ENCODE data around the gene CST6.
A peak's percentile ranks its signal among the peaks of the same experiment; 100 is the strongest.
"Not testable (repeated sequence)": the region's sequence is repeated elsewhere in the genome, so short reads cannot be mapped to it uniquely, and the experiment has no call there.

The CST6 gene

GRCh38 chr11:66008095-66008467 lies 3.7 kb upstream of the CST6 start:
- Histone ChIP-seq H3K4me1 (ENCODE audit: control insufficient read depth, insufficient read depth, low read length, unreplicated experiment) (peaks cover 19% of the 10 kb centered on the region), H3K27me3 (ENCODE audit: insufficient read depth, low read length) (peaks cover 4% of the 10 kb centered on the region; the same call in 1 of the 2 replicates), H3K79me2 (ENCODE audit: control insufficient read depth, insufficient read depth, low read length, unreplicated experiment) (peaks cover 9% of the 10 kb centered on the region), H3K36me3 (ENCODE audit: insufficient read depth, low read length) (peaks cover 5% of the 10 kb centered on the region; the same call in 1 of the 2 replicates), H2AFZ (ENCODE audit: low read length, unreplicated experiment) (no peak overlapping the region), H3K27ac (ENCODE audit: low read depth, low read length) (no peak overlapping the region), H3K4me3 (ENCODE audit: low read depth, low read length) (no peak overlapping the region)

GRCh38 chr11:66008468-66009101 lies 3.2 kb upstream of the CST6 start:
- Histone ChIP-seq H3K36me3 (ENCODE audit: insufficient read depth, low read length) (peaks cover 5% of the 10 kb centered on the region; the same call in 1 of the 2 replicates), H3K4me1 (ENCODE audit: control insufficient read depth, insufficient read depth, low read length, unreplicated experiment) (peaks cover 19% of the 10 kb centered on the region), H3K4me3 (ENCODE audit: low read depth, low read length) (no peak overlapping the region), H2AFZ (ENCODE audit: low read length, unreplicated experiment) (no peak overlapping the region), H3K27me3 (ENCODE audit: insufficient read depth, low read length) (peaks cover 4% of the 10 kb centered on the region; the same call in 1 of the 2 replicates), H3K79me2 (ENCODE audit: control insufficient read depth, insufficient read depth, low read length, unreplicated experiment) (peaks cover 4% of the 10 kb centered on the region), H3K27ac (ENCODE audit: low read depth, low read length) (no peak overlapping the region)

- H3K4me3 ChIP-seq (ENCODE audit: low read depth, low read length); H3K36me3 ChIP-seq (ENCODE audit: insufficient read depth, low read length); H3K27me3 ChIP-seq (ENCODE audit: insufficient read depth, low read length); H2AFZ ChIP-seq (ENCODE audit: low read length, unreplicated experiment); H3K79me2 ChIP-seq (ENCODE audit: control insufficient read depth, insufficient read depth, low read length, unreplicated experiment); H3K27ac ChIP-seq (ENCODE audit: low read depth, low read length): not testable (repeated sequence)
- peaks cover 24% of the 10 kb centered on the region for H3K4me1 ChIP-seq (ENCODE audit: control insufficient read depth, insufficient read depth, low read length, unreplicated experiment)
Measured at GRCh38 chr11:66010036-66010435, 1.8 kb upstream of the CST6 start.

GRCh38 chr11:66011239-66011784 lies 496 bp upstream of the CST6 start:
- H3K4me1 ChIP-seq (ENCODE audit: control insufficient read depth, insufficient read depth, low read length, unreplicated experiment), result peaks cover 36% of the 10 kb centered on the region
- peaks cover 4% of the 10 kb centered on the region; the same call in 1 of the 2 replicates for H3K27me3 ChIP-seq (ENCODE audit: insufficient read depth, low read length)
- H3K79me2 ChIP-seq (ENCODE audit: control insufficient read depth, insufficient read depth, low read length, unreplicated experiment), result no peaks in the 10 kb centered on the region
- no peaks in the 10 kb centered on the region for H3K36me3 ChIP-seq (ENCODE audit: insufficient read depth, low read length)
- no peak overlapping the region for H3K27ac ChIP-seq (ENCODE audit: low read depth, low read length)
- H2AFZ ChIP-seq (ENCODE audit: low read length, unreplicated experiment), result no peak overlapping the region
- no peak overlapping the region for H3K4me3 ChIP-seq (ENCODE audit: low read depth, low read length)

GRCh38 chr11:66012371-66012945 lies 650 bp downstream of the CST6 start:
- Histone ChIP-seq H3K27me3 (ENCODE audit: insufficient read depth, low read length) (peaks cover 4% of the 10 kb centered on the region; the same call in 1 of the 2 replicates), H3K4me3 (ENCODE audit: low read depth, low read length) (no peak overlapping the region), H3K4me1 (ENCODE audit: control insufficient read depth, insufficient read depth, low read length, unreplicated experiment) (peaks cover 37% of the 10 kb centered on the region), H3K27ac (ENCODE audit: low read depth, low read length) (no peak overlapping the region), H3K36me3 (ENCODE audit: insufficient read depth, low read length) (no peaks in the 10 kb centered on the region), H3K79me2 (ENCODE audit: control insufficient read depth, insufficient read depth, low read length, unreplicated experiment) (peaks cover 2% of the 10 kb centered on the region), H2AFZ (ENCODE audit: low read length, unreplicated experiment) (no peak overlapping the region)

GRCh38 chr11:66012946-66013761 lies 1.3 kb downstream of the CST6 start:
- H3K4me3 ChIP-seq (ENCODE audit: low read depth, low read length), result no peak overlapping the region
- peaks cover 37% of the 10 kb centered on the region for H3K4me1 ChIP-seq (ENCODE audit: control insufficient read depth, insufficient read depth, low read length, unreplicated experiment)
- H3K36me3 ChIP-seq (ENCODE audit: insufficient read depth, low read length), result no peaks in the 10 kb centered on the region
- no peak overlapping the region for H3K27ac ChIP-seq (ENCODE audit: low read depth, low read length)
- H2AFZ ChIP-seq (ENCODE audit: low read length, unreplicated experiment), result no peak overlapping the region
- peaks cover 4% of the 10 kb centered on the region; the same call in 1 of the 2 replicates for H3K27me3 ChIP-seq (ENCODE audit: insufficient read depth, low read length)
- peaks cover 2% of the 10 kb centered on the region for H3K79me2 ChIP-seq (ENCODE audit: control insufficient read depth, insufficient read depth, low read length, unreplicated experiment)

- no peaks in the 10 kb centered on the region for H3K36me3 ChIP-seq (ENCODE audit: insufficient read depth, low read length)
- no peak overlapping the region for H3K4me3 ChIP-seq (ENCODE audit: low read depth, low read length)
- peaks cover 2% of the 10 kb centered on the region for H3K79me2 ChIP-seq (ENCODE audit: control insufficient read depth, insufficient read depth, low read length, unreplicated experiment)
- H2AFZ ChIP-seq (ENCODE audit: low read length, unreplicated experiment), result no peak overlapping the region
- peaks cover 4% of the 10 kb centered on the region; the same call in 1 of the 2 replicates for H3K27me3 ChIP-seq (ENCODE audit: insufficient read depth, low read length)
- H3K27ac ChIP-seq (ENCODE audit: low read depth, low read length), result no peak overlapping the region
- H3K4me1 ChIP-seq (ENCODE audit: control insufficient read depth, insufficient read depth, low read length, unreplicated experiment), result peaks cover 34% of the 10 kb centered on the region
Measured at GRCh38 chr11:66013762-66014100, 1.9 kb downstream of the CST6 start.

GRCh38 chr11:66014804-66015453 lies 3.1 kb downstream of the CST6 start:
- Histone ChIP-seq H3K79me2 (ENCODE audit: control insufficient read depth, insufficient read depth, low read length, unreplicated experiment) (peaks cover 2% of the 10 kb centered on the region), H3K27ac (ENCODE audit: low read depth, low read length) (peak overlapping the region; percentile 79), H3K36me3 (ENCODE audit: insufficient read depth, low read length) (no peaks in the 10 kb centered on the region), H3K27me3 (ENCODE audit: insufficient read depth, low read length) (peaks cover 4% of the 10 kb centered on the region; the same call in 1 of the 2 replicates), H3K4me1 (ENCODE audit: control insufficient read depth, insufficient read depth, low read length, unreplicated experiment) (peaks cover 33% of the 10 kb centered on the region), H3K4me3 (ENCODE audit: low read depth, low read length) (no peak overlapping the region), H2AFZ (ENCODE audit: low read length, unreplicated experiment) (no peak overlapping the region)

- no peak overlapping the region for H3K4me3 ChIP-seq (ENCODE audit: low read depth, low read length)
- peak overlapping the region; percentile 79 for H3K27ac ChIP-seq (ENCODE audit: low read depth, low read length)
- H2AFZ ChIP-seq (ENCODE audit: low read length, unreplicated experiment), result no peak overlapping the region
- peaks cover 39% of the 10 kb centered on the region for H3K4me1 ChIP-seq (ENCODE audit: control insufficient read depth, insufficient read depth, low read length, unreplicated experiment)
- peaks cover 2% of the 10 kb centered on the region for H3K79me2 ChIP-seq (ENCODE audit: control insufficient read depth, insufficient read depth, low read length, unreplicated experiment)
- peaks cover 4% of the 10 kb centered on the region; the same call in 1 of the 2 replicates for H3K27me3 ChIP-seq (ENCODE audit: insufficient read depth, low read length)
- H3K36me3 ChIP-seq (ENCODE audit: insufficient read depth, low read length), result no peaks in the 10 kb centered on the region
Measured at GRCh38 chr11:66015454-66015881, 3.7 kb downstream of the CST6 start.
